ENCODE measurements around the gene HCN1.

HCN1 gene

GRCh38 chr5:45686620-45687019, 9.6 kb downstream of the HCN1 start:
- H3K36me3 ChIP-seq, result no peaks in the 10 kb centered on the region
- TF ChIP-seq, protein P1, sequence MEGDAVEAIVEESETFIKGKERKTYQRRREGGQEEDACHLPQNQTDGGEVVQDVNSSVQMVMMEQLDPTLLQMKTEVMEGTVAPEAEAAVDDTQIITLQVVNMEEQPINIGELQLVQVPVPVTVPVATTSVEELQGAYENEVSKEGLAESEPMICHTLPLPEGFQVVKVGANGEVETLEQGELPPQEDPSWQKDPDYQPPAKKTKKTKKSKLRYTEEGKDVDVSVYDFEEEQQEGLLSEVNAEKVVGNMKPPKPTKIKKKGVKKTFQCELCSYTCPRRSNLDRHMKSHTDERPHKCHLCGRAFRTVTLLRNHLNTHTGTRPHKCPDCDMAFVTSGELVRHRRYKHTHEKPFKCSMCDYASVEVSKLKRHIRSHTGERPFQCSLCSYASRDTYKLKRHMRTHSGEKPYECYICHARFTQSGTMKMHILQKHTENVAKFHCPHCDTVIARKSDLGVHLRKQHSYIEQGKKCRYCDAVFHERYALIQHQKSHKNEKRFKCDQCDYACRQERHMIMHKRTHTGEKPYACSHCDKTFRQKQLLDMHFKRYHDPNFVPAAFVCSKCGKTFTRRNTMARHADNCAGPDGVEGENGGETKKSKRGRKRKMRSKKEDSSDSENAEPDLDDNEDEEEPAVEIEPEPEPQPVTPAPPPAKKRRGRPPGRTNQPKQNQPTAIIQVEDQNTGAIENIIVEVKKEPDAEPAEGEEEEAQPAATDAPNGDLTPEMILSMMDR (IDR thresholded peaks at IDR 0.05), result no peak
- no peaks in the 10 kb centered on the region for H3K9me3 ChIP-seq
- H3K27me3 ChIP-seq, result no peaks in the 10 kb centered on the region
- H3K27ac ChIP-seq, result no peak overlapping the region
- no peak overlapping the region for H3K4me3 ChIP-seq (ENCODE audit: low read depth in 1 of 2, low read length in 1 of 2)
- no peaks in the 10 kb centered on the region for H3K4me1 ChIP-seq (ENCODE audit: control insufficient read depth in 1 of 2, insufficient read depth in 1 of 2, low read depth in 1 of 2, low read length in 1 of 2)

- H3K9me3 ChIP-seq, result no peaks in the 10 kb centered on the region
- no peak overlapping the region for H3K4me3 ChIP-seq (ENCODE audit: low read depth in 1 of 2, low read length in 1 of 2)
- H3K4me1 ChIP-seq (ENCODE audit: control insufficient read depth in 1 of 2, insufficient read depth in 1 of 2, low read depth in 1 of 2, low read length in 1 of 2), result no peaks in the 10 kb centered on the region
- H3K27me3 ChIP-seq, result no peaks in the 10 kb centered on the region
- H3K36me3 ChIP-seq, result no peaks in the 10 kb centered on the region
- H3K27ac ChIP-seq, result no peak overlapping the region
- TF ChIP-seq, protein P1 (IDR thresholded peaks at IDR 0.05), result no peak
Measured at GRCh38 chr5:45684118-45684517, 12.1 kb downstream of the HCN1 start.

DNA sequence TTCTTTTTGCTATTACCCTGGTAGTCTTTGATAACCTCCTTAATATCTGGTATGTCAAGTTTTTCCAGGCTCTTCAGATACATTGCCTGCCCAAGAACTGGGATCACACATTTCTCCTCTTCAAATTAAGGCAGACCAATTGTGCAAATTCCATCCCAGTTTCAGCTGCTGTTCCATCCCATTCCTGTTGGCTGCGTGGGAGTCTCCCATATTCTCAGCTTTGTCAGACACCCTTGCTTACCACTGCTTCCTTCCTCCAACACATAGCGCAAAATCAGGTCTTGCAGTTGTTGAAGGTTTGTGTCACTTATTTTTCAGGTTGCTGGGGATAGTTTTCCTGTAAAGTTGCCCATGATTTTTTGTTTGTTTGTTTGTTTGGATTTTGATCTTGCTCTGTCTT, 15.2 kb downstream of the HCN1 start:
- Histone ChIP-seq H3K4me3 (ENCODE audit: low read depth in 1 of 2, low read length in 1 of 2) (no peak overlapping the region), H3K27ac (no peak overlapping the region), H3K36me3 (no peaks in the 10 kb centered on the region), H3K4me1 (ENCODE audit: control insufficient read depth in 1 of 2, insufficient read depth in 1 of 2, low read depth in 1 of 2, low read length in 1 of 2) (no peaks in the 10 kb centered on the region), H3K27me3 (no peaks in the 10 kb centered on the region), H3K9me3 (no peaks in the 10 kb centered on the region)
- TF ChIP-seq, protein P1 (IDR thresholded peaks at IDR 0.05), result no peak

- TF ChIP-seq, protein P1 (IDR thresholded peaks at IDR 0.05), result no peak
- Histone ChIP-seq H3K4me1 (ENCODE audit: control insufficient read depth in 1 of 2, insufficient read depth in 1 of 2, low read depth in 1 of 2, low read length in 1 of 2) (no peaks in the 10 kb centered on the region), H3K27me3 (no peaks in the 10 kb centered on the region), H3K4me3 (ENCODE audit: low read depth in 1 of 2, low read length in 1 of 2) (no peak overlapping the region), H3K27ac (no peak overlapping the region), H3K36me3 (no peaks in the 10 kb centered on the region), H3K9me3 (no peaks in the 10 kb centered on the region)
Measured at GRCh38 chr5:45677524-45677923, 18.7 kb downstream of the HCN1 start.

DNA sequence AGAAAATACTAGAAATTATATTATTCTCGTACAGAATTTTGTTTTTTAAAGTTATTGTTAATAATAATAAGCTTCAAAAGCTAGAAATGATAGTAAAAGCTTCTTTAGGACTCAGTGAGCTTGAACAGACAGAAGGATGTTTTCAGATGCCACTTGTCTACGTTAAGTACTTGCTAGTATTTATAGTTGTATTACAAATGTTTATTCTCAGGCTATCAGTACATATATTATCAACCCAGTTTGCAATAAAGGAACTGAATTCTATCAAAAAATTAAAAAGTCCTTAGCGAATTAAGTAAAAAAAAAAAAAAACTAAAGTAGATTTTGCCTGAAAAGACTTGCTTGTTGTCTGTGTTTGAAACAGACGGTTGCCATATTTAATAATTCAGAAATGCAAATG, 23.9 kb downstream of the HCN1 start:
- Histone ChIP-seq H3K4me3 (ENCODE audit: low read depth in 1 of 2, low read length in 1 of 2) (no peak overlapping the region), H3K27ac (no peak overlapping the region), H3K36me3 (no peaks in the 10 kb centered on the region), H3K27me3 (no peaks in the 10 kb centered on the region), H3K9me3 (no peaks in the 10 kb centered on the region), H3K4me1 (ENCODE audit: control insufficient read depth in 1 of 2, insufficient read depth in 1 of 2, low read depth in 1 of 2, low read length in 1 of 2) (no peaks in the 10 kb centered on the region)
- TF ChIP-seq, protein P1 (IDR thresholded peaks at IDR 0.05), result no peak

DNA sequence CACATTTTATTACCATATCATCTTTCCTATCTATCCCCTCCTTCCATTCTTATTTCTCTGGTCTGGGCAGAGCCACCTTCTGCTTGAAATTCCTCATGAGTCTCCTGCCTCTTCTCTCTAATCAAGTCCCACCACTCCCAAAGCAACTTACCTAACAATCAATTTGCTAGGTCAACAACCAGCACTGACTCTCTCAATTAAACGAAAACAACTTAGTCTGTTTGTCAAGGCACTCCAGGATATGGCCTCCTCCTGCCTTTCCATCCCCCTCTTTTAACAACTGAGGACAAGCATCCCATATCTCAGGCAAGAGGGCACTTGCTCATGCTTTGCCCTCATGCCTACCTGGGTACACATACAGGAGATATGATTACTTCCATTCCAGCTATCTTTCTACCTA, 47.4 kb downstream of the HCN1 start:
- H3K4me1 ChIP-seq (ENCODE audit: control insufficient read depth in 1 of 2, insufficient read depth in 1 of 2, low read depth in 1 of 2, low read length in 1 of 2), result no peaks in the 10 kb centered on the region
- H3K4me3 ChIP-seq (ENCODE audit: low read depth in 1 of 2, low read length in 1 of 2), result no peak overlapping the region
- no peaks in the 10 kb centered on the region for H3K36me3 ChIP-seq
- H3K27ac ChIP-seq, result no peak overlapping the region
- H3K9me3 ChIP-seq, result no peaks in the 10 kb centered on the region
- H3K27me3 ChIP-seq, result no peaks in the 10 kb centered on the region
- TF ChIP-seq, protein P1 (IDR thresholded peaks at IDR 0.05), result no peak
